HG02970 (cell line): ENCODE results near the gene LRRC71.

Experiments
- ATAC-seq: cut with Tn5 transposase; IDR thresholded peaks from one replicate; pipeline ENCODE4 v1.9.1; 2021; ENCODE audit warnings: mild to moderate bottlenecking, moderate library complexity, moderate number of reproducible peaks; ENCODE audit not compliant: unreplicated experiment, low FRiP score

The LRRC71 gene

GRCh38 chr1:156892190-156893047 is 28.0 kb upstream of the LRRC71 start:
- no peak for ATAC-seq

GRCh38 chr1:156893048-156893953 is 27.1 kb upstream of the LRRC71 start, which contains the start of gene PEAR1:
TSS of gene PEAR1 (plus strand) at chr1:156893718. CDS start at chr1:156903927, 10,209 bp downstream.
- no peak for ATAC-seq

- no peak for ATAC-seq
These were observed 26.4 kb upstream of the LRRC71 start for GRCh38 chr1:156894001-156894400.

- ATAC-seq = no peak
These were observed 25.5 kb upstream of the LRRC71 start for GRCh38 chr1:156894711-156895454.

GRCh38 chr1:156895455-156895812 is 25.0 kb upstream of the LRRC71 start:
- ATAC-seq = no peak

- no peak for ATAC-seq
These were observed 24.5 kb upstream of the LRRC71 start for GRCh38 chr1:156895927-156896326.

- no peak for ATAC-seq
These were observed 23.9 kb upstream of the LRRC71 start for GRCh38 chr1:156896490-156897033.

- ATAC-seq = no peak
These were observed 23.2 kb upstream of the LRRC71 start for GRCh38 chr1:156897078-156897825.

- ATAC-seq = no peak
These were observed 22.3 kb upstream of the LRRC71 start for GRCh38 chr1:156898161-156898566.

GRCh38 chr1:156898971-156899664 is 21.3 kb upstream of the LRRC71 start:
- no peak for ATAC-seq

- ATAC-seq = no peak
These were observed 20.3 kb upstream of the LRRC71 start for GRCh38 chr1:156899956-156900718.

- no peak for ATAC-seq
These were observed 19.4 kb upstream of the LRRC71 start for GRCh38 chr1:156900896-156901589.

- no peak for ATAC-seq
These were observed 18.9 kb upstream of the LRRC71 start for GRCh38 chr1:156901590-156901900.

GRCh38 chr1:156901966-156902915 is 18.2 kb upstream of the LRRC71 start:
- no peak for ATAC-seq

- ATAC-seq = no peak
These were observed 16.9 kb upstream of the LRRC71 start for GRCh38 chr1:156903328-156904091.
